Middle frontal gyrus (tissue), 1 donor: Measurements from ENCODE around the gene EML5.

Experiments
- DNase-seq: peaks from one replicate; pipeline ENCODE4 v3.0.0-alpha.2; 2015; ENCODE audit warnings: low spot score; ENCODE audit errors: extremely low spot score

EML5 gene

GRCh38 chr14:88727057-88727456, 65.7 kb downstream of the EML5 start:
- no peak for DNase-seq

- no peak for DNase-seq
Measured at GRCh38 chr14:88710709-88711108, 82.0 kb downstream of the EML5 start.

- no peak for DNase-seq
Measured at GRCh38 chr14:88707088-88707487, 85.7 kb downstream of the EML5 start.

- DNase-seq: no peak
Measured at GRCh38 chr14:88706425-88706824, 86.3 kb downstream of the EML5 start.

GRCh38 chr14:88698651-88699050, 94.1 kb downstream of the EML5 start:
- DNase-seq: no peak

GRCh38 chr14:88695870-88696269, 96.9 kb downstream of the EML5 start:
- no peak for DNase-seq

GRCh38 chr14:88688386-88688785, 104.4 kb downstream of the EML5 start:
- DNase-seq: no peak

GRCh38 chr14:88683119-88683518, 109.6 kb downstream of the EML5 start:
- DNase-seq: no peak

- no peak for DNase-seq
Measured at GRCh38 chr14:88682495-88683114, 110.1 kb downstream of the EML5 start.

- DNase-seq: no peak
Measured at GRCh38 chr14:88681755-88682494, 110.8 kb downstream of the EML5 start.

- DNase-seq: no peak
Measured at GRCh38 chr14:88669346-88669745, 123.4 kb downstream of the EML5 start.

GRCh38 chr14:88668448-88669116, 124.2 kb downstream of the EML5 start:
- no peak for DNase-seq

- peak; percentile 50 for DNase-seq
Measured at GRCh38 chr14:88667555-88668273, 125.0 kb downstream of the EML5 start.

- no peak for DNase-seq
Measured at GRCh38 chr14:88660056-88660455, 132.7 kb downstream of the EML5 start.

GRCh38 chr14:88639221-88639620, 153.5 kb downstream of the EML5 start:
- no peak for DNase-seq

- no peak for DNase-seq
Measured at GRCh38 chr14:88632512-88632911, 160.2 kb downstream of the EML5 start.

- DNase-seq: no peak
Measured at GRCh38 chr14:88631091-88631490, 161.7 kb downstream of the EML5 start.

- DNase-seq: no peak
Measured at GRCh38 chr14:88630565-88630964, 162.2 kb downstream of the EML5 start.

- DNase-seq: no peak
Measured at GRCh38 chr14:88628462-88628861, 164.3 kb downstream of the EML5 start.

GRCh38 chr14:88628033-88628432, 164.7 kb downstream of the EML5 start:
- no peak for DNase-seq

GRCh38 chr14:88625671-88626070, 167.1 kb downstream of the EML5 start:
- DNase-seq: no peak

GRCh38 chr14:88621100-88621499, 171.7 kb downstream of the EML5 start:
- no peak for DNase-seq
